B cell (primary cell): ENCODE data around the gene TUBB2A. TPM values are rescaled to one million over a fixed set of nuclear protein-coding genes. Genes with fewer than 3 reads are reported as not detected.
"Not testable (repeated sequence)": the region's sequence is repeated elsewhere in the genome, so short reads cannot be mapped to it uniquely, and the experiment has no call there.

Experiments
- ATAC-seq: fragments of 200-7000 bp; cut with Tn5 transposase; one replicate; pipeline ENCODE4 v1.10.0; 2021; ENCODE audit warnings: low read depth, mild to moderate bottlenecking, moderate number of reproducible peaks, moderate library complexity
- CTCF ChIA-PET: fragments of 350-600 bp; sonication (Branson Sonifier 250); formaldehyde crosslinking; loops from one replicate; lab custom pipeline; 2021; ENCODE audit warnings: antibody characterized with exemption, inconsistent platforms; lab: Charles Lee
- POLR2A ChIA-PET: fragments of 350-600 bp; sonication (Branson Sonifier 250); formaldehyde crosslinking; loops from one replicate; lab custom pipeline; 2021; ENCODE audit warnings: antibody characterized with exemption; lab: Charles Lee
- DNase-seq: peaks from one replicate; pipeline ENCODE4 v3.0.0; 2013
- H2AFZ ChIP-seq: 2 replicates; pipeline ENCODE4 v1.6.1; 2012; ENCODE audit warnings: mild to moderate bottlenecking, low read depth, low read length; ENCODE audit not compliant: insufficient read depth, poor library complexity, severe bottlenecking
- H3K27ac ChIP-seq, 2 donors: 1 replicate in 1 of 2; 2 replicates in 1 of 2; pipeline ENCODE4 v1.5.1; 2012 to 2013; ENCODE audit warnings: low read length in 2 of 2, mild to moderate bottlenecking in 2 of 2, moderate library complexity in 1 of 2
- H3K27me3 ChIP-seq, 4 experiments: fragments of 200-600 bp in 1 of 4; sonication (generic) in 1 of 4; replicated peaks in 1 of 4; 1 replicate in 2 of 4; 2 replicates in 2 of 4; pipeline versions ENCODE4 v1.6.1 to v1.7.0; 2013 to 2016; ENCODE audit warnings: low read length in 3 of 4, mild to moderate bottlenecking in 2 of 4, mixed read lengths in 1 of 4, moderate library complexity in 1 of 4; ENCODE audit not compliant: insufficient read depth in 4 of 4, control insufficient read depth in 3 of 4; ENCODE audit errors: control extremely low read depth in 1 of 4
- H3K36me3 ChIP-seq, 2 experiments: replicated peaks in 1 of 2; 1 replicate in 1 of 2; 2 replicates in 1 of 2; pipeline versions ENCODE4 v1.6.1 to v1.7.1; 2013; ENCODE audit warnings: low read length in 1 of 2; ENCODE audit not compliant: insufficient read depth in 2 of 2, control insufficient read depth in 1 of 2; ENCODE audit errors: control extremely low read depth in 1 of 2, extremely low read depth in 1 of 2
- H3K4me1 ChIP-seq, 2 donors: fragments of 200-600 bp in 1 of 2; sonication (generic) in 1 of 2; 1 replicate in 1 of 2; 2 replicates in 1 of 2; pipeline versions ENCODE4 v1.5.1 to v1.6.1; 2013 to 2017; ENCODE audit warnings: low read length in 2 of 2; ENCODE audit not compliant: control insufficient read depth in 2 of 2, insufficient read depth in 2 of 2
- H3K4me2 ChIP-seq: replicated peaks from 2 replicates; pipeline ENCODE3; 2012; ENCODE audit warnings: mild to moderate bottlenecking, low read depth, low read length; ENCODE audit not compliant: poor library complexity, severe bottlenecking
- H3K4me3 ChIP-seq, 5 experiments: fragments of 200-600 bp in 1 of 5; sonication (generic) in 1 of 5; 1 replicate in 3 of 5; 2 replicates in 2 of 5; pipeline versions ENCODE4 v1.5.1 to v1.7.0; 2011 to 2016; ENCODE audit warnings: low read length in 4 of 5, mild to moderate bottlenecking in 4 of 5, low read depth in 2 of 5, control low read depth in 1 of 5, moderate library complexity in 1 of 5; ENCODE audit not compliant: insufficient read depth in 1 of 5; ENCODE audit errors: control extremely low read depth in 1 of 5, extremely low read depth in 1 of 5
- H3K79me2 ChIP-seq: fragments of 200-600 bp; sonication (generic); one replicate; pipeline ENCODE4 v1.6.0; 2016; ENCODE audit warnings: low read length; ENCODE audit not compliant: control insufficient read depth, insufficient read depth
- H3K9ac ChIP-seq: fragments of 200-600 bp; sonication (generic); 2 replicates; pipeline ENCODE4 v1.6.1; 2017; ENCODE audit warnings: mild to moderate bottlenecking, low read length, moderate library complexity
- H3K9me3 ChIP-seq, 3 donors: one replicate each; pipeline versions ENCODE4 v1.6.1 to v1.7.1; 2013; ENCODE audit warnings: low read length in 2 of 3; ENCODE audit not compliant: control insufficient read depth in 2 of 3, insufficient read depth in 1 of 3; ENCODE audit errors: control extremely low read depth in 1 of 3
- H4K20me1 ChIP-seq: 2 replicates; pipeline ENCODE4 v1.6.0; 2012; ENCODE audit warnings: mild to moderate bottlenecking, low read length; ENCODE audit not compliant: insufficient read depth, control insufficient read depth, poor library complexity, severe bottlenecking
- H3K27ac Mint-ChIP-seq: one replicate; pipeline ENCODE4 v1.8.0; 2021; ENCODE audit warnings: mixed read lengths
- H3K27me3 Mint-ChIP-seq: one replicate; pipeline ENCODE4 v1.8.0; 2021; ENCODE audit warnings: mixed read lengths
- H3K4me1 Mint-ChIP-seq: one replicate; pipeline ENCODE4 v1.8.0; 2021; ENCODE audit warnings: mixed read lengths
- H3K4me3 Mint-ChIP-seq: one replicate; pipeline ENCODE4 v1.8.0; 2021; ENCODE audit warnings: mixed read lengths
- H3K9me3 Mint-ChIP-seq: one replicate; pipeline ENCODE4 v1.8.0; 2022; ENCODE audit warnings: mixed read lengths; ENCODE audit not compliant: insufficient read depth
- CTCF ChIP-seq: fragments of 200-600 bp; IDR thresholded peaks from one replicate; pipeline ENCODE4 v1.8.0; 2022; ENCODE audit warnings: antibody characterized with exemption, mild to moderate bottlenecking
- EZH2 ChIP-seq: IDR thresholded peaks from 2 replicates; pipeline ENCODE4 v1.6.1; 2012; ENCODE audit warnings: borderline replicate concordance, low read depth, mild to moderate bottlenecking, moderate library complexity, low read length; ENCODE audit not compliant: insufficient read depth, poor library complexity, severe bottlenecking
- WGBS: methylation state at CpG from one replicate; pipeline ENCODE4 v1.1.5; 2013; ENCODE audit warnings: missing lambda C conversion rate; ENCODE audit not compliant: insufficient coverage; 5-methylcytosine and 5-hydroxymethylcytosine counted together
- intact Hi-C: fragments of 100-400 bp; cut with micrococcal nuclease; formaldehyde crosslinking; loops from one replicate; pipeline ENCODE4 v1.10.0; 2022
- polyA plus RNA-seq: library from polyadenylated mRNA; depleted of rRNA; stranded (reverse); fragments of >200 nt; gene quantifications from 2 replicates; pipeline ENCODE4 v1.2.3, GENCODE V29; 2012
- total RNA-seq, 2 donors: library from RNA; stranded (reverse); fragments of 120-200 nt in 1 of 2; gene quantifications; 1 replicate in 1 of 2; 2 replicates in 1 of 2; pipeline versions ENCODE4 v1.2.3 to v1.2.4, GENCODE V29; 2013 to 2022

Gene TUBB2A
- total and polyA plus RNA-seq, 2 donors (not counting 1 experiment from before 2014, with no cell fraction given): 4.2 to 146 TPM

DNA sequence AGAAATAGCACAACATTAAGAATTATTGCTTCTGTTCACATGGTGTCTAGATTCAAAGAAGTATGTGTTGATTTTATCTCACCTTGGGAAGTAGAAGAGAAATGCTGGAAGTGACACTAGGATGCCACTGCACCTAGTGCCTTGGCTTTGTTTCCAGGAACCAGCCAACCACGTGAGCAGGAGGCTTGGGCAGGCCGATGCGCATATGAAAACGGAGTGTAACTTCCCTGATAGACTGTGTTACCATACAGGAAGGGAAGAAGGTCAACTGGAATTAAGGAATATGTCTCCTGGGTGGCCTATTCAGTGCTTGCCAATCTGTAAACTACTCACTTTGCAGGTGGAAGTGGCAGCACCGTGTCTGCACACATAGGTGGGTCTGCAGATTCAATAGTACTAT is 42.0 kb upstream of the TUBB2A start:
- TF ChIP-seq CTCF (no peak), EZH2 (no peak)
- Mint-ChIP-seq H3K4me3 (no peak overlapping the region), H3K9me3 (peaks cover 5% of the 10 kb centered on the region), H3K27me3 (no peaks in the 10 kb centered on the region), H3K4me1 (peaks cover 15% of the 10 kb centered on the region), H3K27ac (no peak overlapping the region)
- Histone ChIP-seq H4K20me1 (no peaks in the 10 kb centered on the region), H3K79me2 (no peaks in the 10 kb centered on the region), H3K4me1 (peaks cover 7 to 11% of the 10 kb centered on the region in 2 donors), H3K9me3 (peaks cover 0 to 14% (median 6%) of the 10 kb centered on the region in 3 donors), H3K4me2 (no peak overlapping the region), H2AFZ (no peak overlapping the region), H3K27ac (no peak overlapping the region), H3K27me3 (no peaks in the 10 kb centered on the region), H3K9ac (no peak overlapping the region), H3K4me3 (no peak overlapping the region), H3K36me3 (no peaks in the 10 kb centered on the region)
- CTCF ChIA-PET: no interaction called here
- POLR2A ChIA-PET: no interaction called here
- no peak for ATAC-seq
- DNase-seq: no peak
- intact Hi-C loops: no loop called here
- 100% methylated on average over 4 of the region's 5 CpGs for WGBS

DNA sequence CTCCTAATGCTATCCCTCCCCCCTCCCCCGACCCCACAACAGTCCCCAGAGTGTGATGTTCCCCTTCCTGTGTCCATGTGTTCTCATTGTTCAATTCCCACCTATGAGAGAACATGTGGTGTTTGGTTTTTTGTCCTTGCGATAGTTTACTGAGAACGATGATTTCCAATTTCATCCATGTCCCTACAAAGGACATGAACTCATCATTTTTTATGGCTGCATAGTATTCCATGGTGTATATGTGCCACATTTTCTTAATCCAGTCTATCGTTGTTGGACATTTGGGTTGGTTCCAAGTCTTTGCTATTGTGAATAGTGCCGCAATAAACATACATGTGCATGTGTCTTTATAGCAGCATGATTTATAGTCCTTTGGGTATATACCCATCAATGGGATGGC is 40.4 kb upstream of the TUBB2A start:
- H4K20me1 ChIP-seq, H3K4me1 ChIP-seq, POLR2A ChIA-PET, H3K4me1 Mint-ChIP-seq, H3K79me2 ChIP-seq, DNase-seq, H3K27me3 Mint-ChIP-seq, H3K27me3 ChIP-seq, H3K9ac ChIP-seq, CTCF ChIA-PET, H2AFZ ChIP-seq, H3K4me3 ChIP-seq, intact Hi-C loops, H3K27ac Mint-ChIP-seq, H3K27ac ChIP-seq, H3K4me3 Mint-ChIP-seq, H3K36me3 ChIP-seq, H3K9me3 Mint-ChIP-seq, H3K4me2 ChIP-seq, ATAC-seq: not testable (repeated sequence)
- WGBS: no CpG with 5 or more reads among the region's 5 CpGs
- H3K9me3 ChIP-seq: peaks cover 0 to 11% (median 2%) of the 10 kb centered on the region in 3 donors
